ENCODE results near the gene RPUSD4.

- TF ChIP-seq CTCF (IDR thresholded peaks at IDR 0.05; ENCODE audit: poor library complexity, severe bottlenecking) (no peak), MXI1 (conservative IDR thresholded peaks at IDR 0.05; ENCODE audit: poor library complexity, severe bottlenecking) (no peak), EP300 (conservative IDR thresholded peaks at IDR 0.05; ENCODE audit: poor library complexity, severe bottlenecking) (no peak), POLR2AphosphoS5 (IDR thresholded peaks at IDR 0.05) (no peak), RAD21 (conservative IDR thresholded peaks at IDR 0.05) (no peak)
- TF ChIP-seq, protein P1, sequence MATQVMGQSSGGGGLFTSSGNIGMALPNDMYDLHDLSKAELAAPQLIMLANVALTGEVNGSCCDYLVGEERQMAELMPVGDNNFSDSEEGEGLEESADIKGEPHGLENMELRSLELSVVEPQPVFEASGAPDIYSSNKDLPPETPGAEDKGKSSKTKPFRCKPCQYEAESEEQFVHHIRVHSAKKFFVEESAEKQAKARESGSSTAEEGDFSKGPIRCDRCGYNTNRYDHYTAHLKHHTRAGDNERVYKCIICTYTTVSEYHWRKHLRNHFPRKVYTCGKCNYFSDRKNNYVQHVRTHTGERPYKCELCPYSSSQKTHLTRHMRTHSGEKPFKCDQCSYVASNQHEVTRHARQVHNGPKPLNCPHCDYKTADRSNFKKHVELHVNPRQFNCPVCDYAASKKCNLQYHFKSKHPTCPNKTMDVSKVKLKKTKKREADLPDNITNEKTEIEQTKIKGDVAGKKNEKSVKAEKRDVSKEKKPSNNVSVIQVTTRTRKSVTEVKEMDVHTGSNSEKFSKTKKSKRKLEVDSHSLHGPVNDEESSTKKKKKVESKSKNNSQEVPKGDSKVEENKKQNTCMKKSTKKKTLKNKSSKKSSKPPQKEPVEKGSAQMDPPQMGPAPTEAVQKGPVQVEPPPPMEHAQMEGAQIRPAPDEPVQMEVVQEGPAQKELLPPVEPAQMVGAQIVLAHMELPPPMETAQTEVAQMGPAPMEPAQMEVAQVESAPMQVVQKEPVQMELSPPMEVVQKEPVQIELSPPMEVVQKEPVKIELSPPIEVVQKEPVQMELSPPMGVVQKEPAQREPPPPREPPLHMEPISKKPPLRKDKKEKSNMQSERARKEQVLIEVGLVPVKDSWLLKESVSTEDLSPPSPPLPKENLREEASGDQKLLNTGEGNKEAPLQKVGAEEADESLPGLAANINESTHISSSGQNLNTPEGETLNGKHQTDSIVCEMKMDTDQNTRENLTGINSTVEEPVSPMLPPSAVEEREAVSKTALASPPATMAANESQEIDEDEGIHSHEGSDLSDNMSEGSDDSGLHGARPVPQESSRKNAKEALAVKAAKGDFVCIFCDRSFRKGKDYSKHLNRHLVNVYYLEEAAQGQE (IDR thresholded peaks at IDR 0.05; ENCODE audit: borderline replicate concordance), result no peak
Measured at GRCh38 chr11:126198648-126199047, 12.8 kb downstream of the RPUSD4 start.
